Right forelimb (tissue), 1 donor: Measurements from ENCODE around the gene GIPR.
"Not testable (repeated sequence)": the region's sequence is repeated elsewhere in the genome, so short reads cannot be mapped to it uniquely, and the experiment has no call there.

Experiments
- DNase-seq: peaks from one replicate; pipeline ENCODE4 v3.0.0-alpha.2; 2018

GIPR gene

GRCh38 chr19:45667620-45668341 is at the start of gene GIPR:
Gene GIPR (plus strand): TSS chr19:45668221. CDS start chr19:45669521, 1,300 bp downstream.
- DNase-seq = no peak

- DNase-seq = no peak
Observed at GRCh38 chr19:45621389-45621788, 46.6 kb upstream of the GIPR start.

GRCh38 chr19:45621976-45622503 is 46.0 kb upstream of the GIPR start:
- DNase-seq = no peak

- DNase-seq = no peak
Observed at GRCh38 chr19:45623984-45624383, 44.0 kb upstream of the GIPR start.

- DNase-seq = not testable (repeated sequence)
Observed at GRCh38 chr19:45628219-45628618, 39.8 kb upstream of the GIPR start.

GRCh38 chr19:45629704-45630103 is 38.3 kb upstream of the GIPR start:
- DNase-seq = no peak

- DNase-seq = no peak
Observed at GRCh38 chr19:45630463-45630862, 37.6 kb upstream of the GIPR start.

- peak; percentile 76 for DNase-seq
Observed at GRCh38 chr19:45632468-45633196, 35.4 kb upstream of the GIPR start.

GRCh38 chr19:45636275-45636674 is 31.7 kb upstream of the GIPR start:
- no peak for DNase-seq

- no peak for DNase-seq
Observed at GRCh38 chr19:45636902-45637301, 31.1 kb upstream of the GIPR start.

GRCh38 chr19:45637890-45638667 is 29.9 kb upstream of the GIPR start:
- no peak for DNase-seq

GRCh38 chr19:45638930-45639729 is 28.9 kb upstream of the GIPR start, which contains the start of gene EML2:
Gene EML2 (minus strand): TSS chr19:45639397. CDS start chr19:45639376, 21 bp downstream.
- peak; percentile 64 for DNase-seq

- no peak for DNase-seq
Observed at GRCh38 chr19:45640849-45641273, 27.2 kb upstream of the GIPR start.

GRCh38 chr19:45641274-45642105 is 26.5 kb upstream of the GIPR start:
- DNase-seq = peak; percentile 65

- DNase-seq = peak; percentile 94
Observed at GRCh38 chr19:45643024-45643926, 24.7 kb upstream of the GIPR start.

GRCh38 chr19:45643927-45644771 is 23.9 kb upstream of the GIPR start:
- DNase-seq = no peak

GRCh38 chr19:45645068-45645630 is 22.9 kb upstream of the GIPR start:
- DNase-seq = no peak

- peak; percentile 85 for DNase-seq
Observed at GRCh38 chr19:45645631-45646344, 22.2 kb upstream of the GIPR start.
